HCT116 (cell line): ENCODE measurements around the gene WTAP. TPM values are rescaled to one million over a fixed set of nuclear protein-coding genes. Genes with fewer than 3 reads are reported as not detected.

Experiments used
- ATAC-seq: fragments of 200-7000 bp; cut with Tn5 transposase; 2 replicates; pipeline ENCODE4 v1.9.1; 2020; ENCODE audit warnings: mild to moderate bottlenecking, moderate library complexity
- BruUV-seq: library from RNA; stranded (reverse); fragments of 400-500 nt; replicated peaks from 2 replicates; lab custom pipeline; 2021; lab: Mats Ljungman, UMichigan
- CTCF ChIA-PET: fragments of 300-600 bp; sonication (Branson Sonifier 250); formaldehyde crosslinking; loops from one replicate; lab custom pipeline; 2021; ENCODE audit warnings: antibody characterized with exemption; lab: Charles Lee
- POLR2A ChIA-PET: fragments of 300-600, 350-600 bp; sonication (Branson Sonifier 250); formaldehyde crosslinking; loops from one replicate; lab custom pipeline; 2021; ENCODE audit warnings: antibody characterized with exemption; lab: Charles Lee
- RAD21 ChIA-PET, 2 experiments: fragments of 300-600 bp; sonication (Branson Sonifier 250); formaldehyde crosslinking; loops; one replicate each; lab custom pipeline; 2023; ENCODE audit warnings: low total read pairs in 2 of 2; ENCODE audit not compliant: uncharacterized antibody in 2 of 2, unreplicated experiment in 2 of 2, low non-redundant PET in 1 of 2; lab: Charles Lee
- DNase-seq: peaks from one replicate; pipeline ENCODE4 v3.0.0-alpha.2; 2010; ENCODE audit warnings: low read depth, low spot score
- H2AFZ ChIP-seq: fragments of 200-600 bp; shearing (Covaris generic), sonication (generic); 2 replicates; pipeline ENCODE4 v1.6.1; 2017; ENCODE audit warnings: low read depth, mixed run types, mixed read lengths, antibody characterized with exemption, low read length; ENCODE audit not compliant: poor library complexity, severe bottlenecking
- H3K27ac ChIP-seq: 2 replicates; pipeline ENCODE4 v1.5.1; 2012; ENCODE audit warnings: low read depth, low read length
- H3K27me3 ChIP-seq: fragments of 200-600 bp; sonication (generic); 2 replicates; pipeline ENCODE4 v1.6.1; 2016; ENCODE audit warnings: mixed run types, low read length, mixed read lengths; ENCODE audit not compliant: insufficient read depth
- H3K36me3 ChIP-seq, 2 experiments: fragments of 200-500 bp in 1 of 2; fragments of 200-600 bp in 1 of 2; sonication (Bioruptor generic) in 1 of 2; sonication (generic) in 1 of 2; 2 replicates each; pipeline versions ENCODE4 v1.5.1 to v1.6.1; 2014 to 2016; ENCODE audit warnings: low read length in 2 of 2, inconsistent platforms in 1 of 2, mixed read lengths in 1 of 2, mixed run types in 1 of 2; ENCODE audit not compliant: insufficient read depth in 2 of 2, control insufficient read depth in 1 of 2
- H3K4me1 ChIP-seq, 2 experiments: fragments of 200-600 bp in 1 of 2; sonication (generic) in 1 of 2; 2 replicates each; pipeline versions ENCODE4 v1.5.1 to v1.6.1; 2012 to 2017; ENCODE audit warnings: low read length in 2 of 2, inconsistent platforms in 1 of 2, mild to moderate bottlenecking in 1 of 2, mixed read lengths in 1 of 2, mixed run types in 1 of 2, moderate library complexity in 1 of 2; ENCODE audit not compliant: insufficient read depth in 2 of 2, control insufficient read depth in 1 of 2
- H3K4me2 ChIP-seq: fragments of 200-600 bp; sonication (generic); 2 replicates; pipeline ENCODE4 v1.6.1; 2017; ENCODE audit warnings: mixed run types, low read length, mixed read lengths
- H3K4me3 ChIP-seq, 2 experiments: fragments of 200-600 bp in 1 of 2; sonication (generic) in 1 of 2; replicated peaks in 1 of 2; 2 replicates each; pipeline ENCODE4 v1.5.1; 2011 to 2016; ENCODE audit warnings: low read length in 2 of 2, control low read depth in 1 of 2, low read depth in 1 of 2, mild to moderate bottlenecking in 1 of 2, mixed read lengths in 1 of 2, mixed run types in 1 of 2
- H3K79me2 ChIP-seq: fragments of 200-600 bp; sonication (generic); 2 replicates; pipeline ENCODE4 v1.6.1; 2017; ENCODE audit warnings: mild to moderate bottlenecking, mixed run types, low read length, moderate library complexity, mixed read lengths; ENCODE audit not compliant: insufficient read depth
- H3K9ac ChIP-seq: fragments of 200-600 bp; sonication (generic); 2 replicates; pipeline ENCODE4 v1.6.1; 2016; ENCODE audit warnings: low read length, mixed read lengths
- H3K9me2 ChIP-seq: fragments of 200-600 bp; sonication (generic), shearing (Covaris generic); 2 replicates; pipeline ENCODE4 v1.6.1; 2017; ENCODE audit warnings: mixed run types, mild to moderate bottlenecking, moderate library complexity; ENCODE audit not compliant: insufficient read depth
- H3K9me3 ChIP-seq, 2 experiments: fragments of 200-500 bp in 1 of 2; fragments of 200-600 bp in 1 of 2; sonication (Bioruptor generic) in 1 of 2; sonication (generic) in 1 of 2; 2 replicates each; pipeline ENCODE4 v1.6.1; 2014 to 2017; ENCODE audit warnings: low read length in 2 of 2, mixed read lengths in 2 of 2, inconsistent platforms in 1 of 2, low read depth in 1 of 2, mild to moderate bottlenecking in 1 of 2, mixed run types in 1 of 2, moderate library complexity in 1 of 2; ENCODE audit not compliant: control insufficient read depth in 1 of 2, insufficient read depth in 1 of 2
- H4K20me1 ChIP-seq: fragments of 200-600 bp; sonication (generic), shearing (Covaris generic); 2 replicates; pipeline ENCODE4 v1.6.1; 2017; ENCODE audit warnings: mixed run types, mild to moderate bottlenecking, moderate library complexity; ENCODE audit not compliant: insufficient read depth
- CBX3 ChIP-seq: IDR thresholded peaks from 2 replicates; pipeline ENCODE4 v1.6.1; 2012; ENCODE audit warnings: low read depth
- CEBPB ChIP-seq: IDR thresholded peaks from 2 replicates; pipeline ENCODE4 v1.6.1; 2012; ENCODE audit warnings: low read depth
- ELF1 ChIP-seq: IDR thresholded peaks from 2 replicates; pipeline ENCODE4 v1.6.1; 2012; ENCODE audit warnings: low read depth, borderline replicate concordance
- EZH2 ChIP-seq: fragments of 200-600 bp; sonication (generic); IDR thresholded peaks from 2 replicates; pipeline ENCODE4 v1.6.1; 2017; ENCODE audit warnings: antibody characterized with exemption, mixed run types
- EZH2phosphoT487 ChIP-seq: fragments of 200-600 bp; IDR thresholded peaks from 2 replicates; pipeline ENCODE4 v1.6.1; 2018; ENCODE audit warnings: antibody characterized with exemption, borderline replicate concordance
- FOSL1 ChIP-seq: IDR thresholded peaks from 2 replicates; pipeline ENCODE4 v1.6.1; 2012; ENCODE audit warnings: low read depth
- JUND ChIP-seq: IDR thresholded peaks from 2 replicates; pipeline ENCODE4 v1.6.1; 2012
- SIN3A ChIP-seq: IDR thresholded peaks from 2 replicates; pipeline ENCODE4 v1.6.1; 2012; ENCODE audit warnings: low read depth
- TCF7L2 ChIP-seq: IDR thresholded peaks from 2 replicates; pipeline ENCODE4 v1.7.0; 2011; ENCODE audit warnings: borderline replicate concordance, inconsistent platforms; ENCODE audit not compliant: insufficient read depth, insufficient read length; ENCODE audit errors: extremely low read depth
- ZFX ChIP-seq: fragments of 450-650 bp; IDR thresholded peaks from 2 replicates; pipeline ENCODE4 v1.6.1; 2017
- intact Hi-C: fragments of 100-400 bp; cut with micrococcal nuclease; formaldehyde crosslinking; loops from 2 replicates; pipeline ENCODE4 v1.10.0; 2022
- total RNA-seq: library from RNA; stranded (reverse); gene quantifications from one replicate; pipeline ENCODE4 v1.2.1, GENCODE V29; 2021; ENCODE audit not compliant: unreplicated experiment
- TF ChIP-seq, protein P1 (sequence below), 3 experiments: fragments of 200-600 bp in 1 of 3; sonication (generic) in 1 of 3; IDR thresholded peaks in 2 of 3; conservative IDR thresholded peaks in 1 of 3; 2 replicates each; pipeline ENCODE4 v1.5.1; 2012 to 2017; ENCODE audit warnings: low read depth in 2 of 3, low read length in 2 of 3, antibody characterized with exemption in 1 of 3, borderline replicate concordance in 1 of 3, control low read depth in 1 of 3, mild to moderate bottlenecking in 1 of 3, mixed read lengths in 1 of 3, mixed run types in 1 of 3, moderate library complexity in 1 of 3; ENCODE audit not compliant: insufficient read depth in 1 of 3
- TF ChIP-seq, protein P2 (sequence below): IDR thresholded peaks from 2 replicates; pipeline ENCODE4 v1.6.1; 2012
- TF ChIP-seq, protein P3 (sequence below): IDR thresholded peaks from 2 replicates; pipeline ENCODE4 v1.6.1; 2011; ENCODE audit warnings: mild to moderate bottlenecking, low read length, moderate library complexity; ENCODE audit not compliant: insufficient replicate concordance; ENCODE audit errors: extremely low read depth

Gene WTAP
- total RNA-seq, 1 experiment from 2014 or later = 88.6 TPM

- Histone ChIP-seq H3K4me1 (peaks cover 15 to 31% of the 10 kb centered on the region in 2 experiments), H4K20me1 (no peaks in the 10 kb centered on the region), H3K27ac (no peak overlapping the region), H2AFZ (no peak overlapping the region), H3K4me3 (no peak overlapping the region), H3K4me2 (no peak overlapping the region), H3K27me3 (no peaks in the 10 kb centered on the region), H3K9ac (no peak overlapping the region), H3K36me3 (no peaks in the 10 kb centered on the region), H3K79me2 (peaks cover 20% of the 10 kb centered on the region), H3K9me2 (no peaks in the 10 kb centered on the region), H3K9me3 (no peaks in the 10 kb centered on the region)
- intact Hi-C loops = loop anchor here (10.0 kb wide), 1 partner anchor 699 kb away; no protein-coding TSS in a partner anchor
- ChIA-PET POLR2A (no interaction called here), CTCF (no interaction called here), RAD21 (no interaction called here)
- no TSS peak for BruUV-seq
- TF ChIP-seq SIN3A (no peak), CEBPB (no peak), TCF7L2 (no peak), JUND (no peak), FOSL1 (no peak), EZH2phosphoT487 (no peak), EZH2 (no peak), CBX3 (no peak), ZFX (no peak), ELF1 (no peak)
- TF ChIP-seq, protein P1, sequence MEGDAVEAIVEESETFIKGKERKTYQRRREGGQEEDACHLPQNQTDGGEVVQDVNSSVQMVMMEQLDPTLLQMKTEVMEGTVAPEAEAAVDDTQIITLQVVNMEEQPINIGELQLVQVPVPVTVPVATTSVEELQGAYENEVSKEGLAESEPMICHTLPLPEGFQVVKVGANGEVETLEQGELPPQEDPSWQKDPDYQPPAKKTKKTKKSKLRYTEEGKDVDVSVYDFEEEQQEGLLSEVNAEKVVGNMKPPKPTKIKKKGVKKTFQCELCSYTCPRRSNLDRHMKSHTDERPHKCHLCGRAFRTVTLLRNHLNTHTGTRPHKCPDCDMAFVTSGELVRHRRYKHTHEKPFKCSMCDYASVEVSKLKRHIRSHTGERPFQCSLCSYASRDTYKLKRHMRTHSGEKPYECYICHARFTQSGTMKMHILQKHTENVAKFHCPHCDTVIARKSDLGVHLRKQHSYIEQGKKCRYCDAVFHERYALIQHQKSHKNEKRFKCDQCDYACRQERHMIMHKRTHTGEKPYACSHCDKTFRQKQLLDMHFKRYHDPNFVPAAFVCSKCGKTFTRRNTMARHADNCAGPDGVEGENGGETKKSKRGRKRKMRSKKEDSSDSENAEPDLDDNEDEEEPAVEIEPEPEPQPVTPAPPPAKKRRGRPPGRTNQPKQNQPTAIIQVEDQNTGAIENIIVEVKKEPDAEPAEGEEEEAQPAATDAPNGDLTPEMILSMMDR (IDR thresholded peaks at IDR 0.05 in 2 of 3, conservative IDR thresholded peaks at IDR 0.05 in 1 of 3; ENCODE audit: borderline replicate concordance in 1 of 3, insufficient read depth in 1 of 3, low read depth in 2 of 3, low read length in 2 of 3) = no peak
- TF ChIP-seq, protein P2, sequence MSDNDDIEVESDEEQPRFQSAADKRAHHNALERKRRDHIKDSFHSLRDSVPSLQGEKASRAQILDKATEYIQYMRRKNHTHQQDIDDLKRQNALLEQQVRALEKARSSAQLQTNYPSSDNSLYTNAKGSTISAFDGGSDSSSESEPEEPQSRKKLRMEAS = no peak
- TF ChIP-seq, protein P3, sequence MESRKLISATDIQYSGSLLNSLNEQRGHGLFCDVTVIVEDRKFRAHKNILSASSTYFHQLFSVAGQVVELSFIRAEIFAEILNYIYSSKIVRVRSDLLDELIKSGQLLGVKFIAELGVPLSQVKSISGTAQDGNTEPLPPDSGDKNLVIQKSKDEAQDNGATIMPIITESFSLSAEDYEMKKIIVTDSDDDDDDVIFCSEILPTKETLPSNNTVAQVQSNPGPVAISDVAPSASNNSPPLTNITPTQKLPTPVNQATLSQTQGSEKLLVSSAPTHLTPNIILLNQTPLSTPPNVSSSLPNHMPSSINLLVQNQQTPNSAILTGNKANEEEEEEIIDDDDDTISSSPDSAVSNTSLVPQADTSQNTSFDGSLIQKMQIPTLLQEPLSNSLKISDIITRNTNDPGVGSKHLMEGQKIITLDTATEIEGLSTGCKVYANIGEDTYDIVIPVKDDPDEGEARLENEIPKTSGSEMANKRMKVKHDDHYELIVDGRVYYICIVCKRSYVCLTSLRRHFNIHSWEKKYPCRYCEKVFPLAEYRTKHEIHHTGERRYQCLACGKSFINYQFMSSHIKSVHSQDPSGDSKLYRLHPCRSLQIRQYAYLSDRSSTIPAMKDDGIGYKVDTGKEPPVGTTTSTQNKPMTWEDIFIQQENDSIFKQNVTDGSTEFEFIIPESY = no peak
- ATAC-seq (no peak), DNase-seq (no peak)
Observed at GRCh38 chr6:159695984-159696383, 31.3 kb upstream of the WTAP start.
